Measurements from ENCODE around the gene ITGB3BP. TPM values are rescaled to one million over a fixed set of nuclear protein-coding genes. Genes with fewer than 3 reads are reported as not detected.

The ITGB3BP gene
- total and polyA plus RNA-seq, 2 of the 13 experiments (the other 11 are each of a cell fraction or from before 2014, with no cell fraction given) = 19.0 to 46.5 TPM

DNA sequence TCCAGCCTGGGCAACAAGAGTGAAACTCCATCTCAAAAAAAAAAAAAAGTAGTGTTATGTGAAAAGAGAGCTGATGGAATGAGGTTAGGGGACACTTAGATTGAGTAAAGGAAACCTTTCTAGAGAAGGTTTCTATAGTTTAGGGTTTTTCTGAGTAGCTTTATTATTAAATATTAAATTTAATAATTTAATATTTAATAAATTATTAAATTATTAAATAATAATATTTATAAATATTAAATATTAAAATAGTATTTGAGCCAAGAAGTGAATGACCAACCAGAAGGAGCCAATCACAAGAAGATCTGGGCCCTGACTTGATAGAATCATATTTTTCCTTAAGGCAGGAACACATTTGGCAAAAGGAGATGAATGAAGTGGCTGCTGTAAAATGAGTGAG is 104.9 kb downstream of the ITGB3BP start:
- no TSS peak for BruUV-seq (replicated peaks)
- in situ Hi-C loops (cut with HindIII; ENCODE audit: extremely low pct_ligation_motif_present, low pct_unique_long_range_greater_than_20kb) = no loop called here

DNA sequence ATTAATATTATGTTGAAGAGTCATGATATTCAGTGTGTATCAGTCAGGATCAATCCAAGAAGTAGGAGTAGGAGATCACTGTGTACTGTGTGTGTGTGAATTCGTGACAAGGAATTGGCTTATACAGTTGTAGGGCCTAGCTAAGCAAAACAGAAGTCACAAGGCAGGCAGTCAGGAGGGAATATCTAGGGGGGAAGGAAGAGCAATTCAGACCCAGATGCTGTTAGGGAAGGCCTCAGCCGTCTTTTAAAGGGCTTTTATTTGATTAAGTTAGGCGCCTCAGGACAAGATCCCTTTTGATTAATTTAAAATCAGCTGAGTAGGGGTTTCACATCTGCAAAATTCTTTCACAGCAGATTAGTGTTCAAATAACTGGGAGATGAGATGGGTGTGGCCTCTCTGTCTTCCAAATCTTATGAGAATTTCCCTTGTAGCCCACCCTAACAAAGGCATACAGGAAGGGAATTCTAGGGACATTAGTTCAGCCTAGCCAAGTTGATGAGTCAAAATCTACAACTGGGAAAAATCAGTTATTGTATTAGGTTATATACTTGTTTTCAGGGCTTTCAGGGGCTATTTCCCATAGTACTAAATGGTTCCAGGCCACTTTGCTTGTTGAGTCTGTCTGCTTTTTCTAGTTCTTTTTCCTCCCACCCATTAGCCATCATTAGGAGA is 108.2 kb downstream of the ITGB3BP start:
- no TSS peak for BruUV-seq (replicated peaks)
- Histone ChIP-seq H3K4me1 (ENCODE audit: insufficient read depth, low read length) (no peaks in the 10 kb centered on the region), H4K20me1 (ENCODE audit: insufficient read depth, low read length) (no peaks in the 10 kb centered on the region), H3K27ac (ENCODE audit: extremely low read length, insufficient read depth, low read length) (no peak overlapping the region), H2AFZ (ENCODE audit: low read length) (no peak overlapping the region), H3K27me3 (ENCODE audit: control insufficient read depth in 1 of 2, insufficient read depth in 2 of 2, low read length in 2 of 2) (no peaks in the 10 kb centered on the region), H3K36me3 (replicated peaks in 1 of 2; ENCODE audit: control insufficient read depth in 1 of 2, insufficient read depth in 2 of 2, low read length in 2 of 2) (peaks cover 0 to 3% of the 10 kb centered on the region in 2 experiments; a peak in 1 of 5 replicates), H3K4me2 (ENCODE audit: low read depth, low read length) (no peak overlapping the region), H3K9me3 (ENCODE audit: low read length) (no peaks in the 10 kb centered on the region), H3K79me2 (ENCODE audit: insufficient read depth, low read length) (no peaks in the 10 kb centered on the region), H3K9ac (ENCODE audit: insufficient read depth, low read depth, low read length) (no peak overlapping the region), H3K4me3 (replicated peaks in 1 of 3; ENCODE audit: insufficient read depth in 1 of 3, low read depth in 2 of 3, low read length in 3 of 3) (no peak overlapping the region)
- ChIA-PET POLR2A (no interaction called here), CTCF (ENCODE audit: low intra/inter-chr PET ratio, low total read pairs) (no interaction called here)
- DNase-seq (ENCODE audit: low spot score) (no peak), FAIRE-seq (no peak), ATAC-seq (no peak)
- intact Hi-C loops (cut with micrococcal nuclease; ENCODE audit: unreplicated experiment) = no loop called here
- WGBS (ENCODE audit: low lambda C conversion rate) = 93% methylated on average over 3 of the region's 3 CpGs
- in situ Hi-C loops (cut with HindIII; ENCODE audit: extremely low pct_ligation_motif_present, low pct_unique_long_range_greater_than_20kb) = no loop called here
- TF ChIP-seq ZNF318 (CRISPR knock-in tag; IDR thresholded peaks at IDR 0.05) (no peak), THRA (CRISPR knock-in tag; IDR thresholded peaks at IDR 0.05; ENCODE audit: borderline replicate concordance) (no peak), SRY (CRISPR knock-in tag; IDR thresholded peaks at IDR 0.05) (no peak), RELA (CRISPR knock-in tag; IDR thresholded peaks at IDR 0.05) (no peak), ZNF691 (CRISPR knock-in tag; IDR thresholded peaks at IDR 0.05; ENCODE audit: borderline replicate concordance, low read depth) (no peak), MAFG (CRISPR knock-in tag; IDR thresholded peaks at IDR 0.05) (no peak)

More for the DNA sequence above, 104.9 kb downstream of the ITGB3BP start:
- Histone ChIP-seq H3K36me3 (replicated peaks in 1 of 2; ENCODE audit: control insufficient read depth in 1 of 2, insufficient read depth in 2 of 2, low read length in 2 of 2) (no peaks in the 10 kb centered on the region), H3K4me3 (replicated peaks in 1 of 3; ENCODE audit: insufficient read depth in 1 of 3, low read depth in 2 of 3, low read length in 3 of 3) (no peak overlapping the region), H3K4me2 (ENCODE audit: low read depth, low read length) (no peak overlapping the region), H4K20me1 (ENCODE audit: insufficient read depth, low read length) (no peaks in the 10 kb centered on the region), H3K27me3 (ENCODE audit: control insufficient read depth in 1 of 2, insufficient read depth in 2 of 2, low read length in 2 of 2) (no peaks in the 10 kb centered on the region), H2AFZ (ENCODE audit: low read length) (no peak overlapping the region), H3K9ac (ENCODE audit: insufficient read depth, low read depth, low read length) (no peak overlapping the region), H3K9me3 (ENCODE audit: low read length) (no peaks in the 10 kb centered on the region), H3K27ac (ENCODE audit: extremely low read length, insufficient read depth, low read length) (no peak overlapping the region), H3K79me2 (ENCODE audit: insufficient read depth, low read length) (no peaks in the 10 kb centered on the region), H3K4me1 (ENCODE audit: insufficient read depth, low read length) (no peaks in the 10 kb centered on the region)
- POLR2A ChIA-PET = no interaction called here
- FAIRE-seq (no peak), DNase-seq (ENCODE audit: low spot score) (no peak), ATAC-seq (no peak)
- intact Hi-C loops (cut with micrococcal nuclease; ENCODE audit: unreplicated experiment) = no loop called here
- no peak for TF ChIP-seq EP300 (IDR thresholded peaks at IDR 0.05; ENCODE audit: low read depth in 2 of 2, low read length in 2 of 2)
- TF ChIP-seq EP300 (CRISPR knock-in tag; IDR thresholded peaks at IDR 0.05; ENCODE audit: borderline replicate concordance) = no peak
- CTCF ChIA-PET (ENCODE audit: low intra/inter-chr PET ratio, low total read pairs) = no interaction called here
